Fibroblast of mammary gland (primary cell): ENCODE measurements around the gene ADAMTSL3.

Source experiments
- DNase-seq: peaks from one replicate; pipeline ENCODE4 v3.0.0-alpha.2; 2010; ENCODE audit warnings: low read depth
- H3K4me3 ChIP-seq: 2 replicates; pipeline ENCODE4 v1.5.1; 2011; ENCODE audit warnings: low read depth, mild to moderate bottlenecking, low read length, moderate library complexity; ENCODE audit not compliant: control insufficient read depth
- TF ChIP-seq, protein P1 (sequence below): conservative IDR thresholded peaks from 2 replicates; pipeline ENCODE4 v1.5.1; 2011; ENCODE audit warnings: low read depth, low read length, inconsistent platforms; ENCODE audit not compliant: control insufficient read depth, insufficient read depth

Gene ADAMTSL3

DNA sequence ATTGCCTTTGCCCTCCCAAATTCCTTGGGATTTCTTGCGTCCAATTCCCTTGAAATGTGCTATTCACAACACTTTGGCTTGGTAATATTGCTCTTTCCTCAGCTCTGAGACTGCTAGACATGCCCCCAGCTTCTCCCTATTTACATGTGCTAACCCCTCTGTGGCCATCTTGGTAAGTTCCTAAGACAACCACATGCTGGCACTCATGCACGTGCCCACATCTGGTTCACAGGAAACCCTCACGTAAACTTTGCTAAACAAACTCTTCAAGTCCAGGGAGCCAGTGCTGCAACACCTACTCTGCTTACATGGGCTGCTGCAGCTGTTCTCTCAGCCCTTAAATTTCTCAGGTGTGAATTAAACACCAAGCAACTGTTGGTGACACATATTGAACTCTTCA is 121.8 kb downstream of the ADAMTSL3 start:
- H3K4me3 ChIP-seq = no peak overlapping the region
- no peak for DNase-seq
- TF ChIP-seq, protein P1, sequence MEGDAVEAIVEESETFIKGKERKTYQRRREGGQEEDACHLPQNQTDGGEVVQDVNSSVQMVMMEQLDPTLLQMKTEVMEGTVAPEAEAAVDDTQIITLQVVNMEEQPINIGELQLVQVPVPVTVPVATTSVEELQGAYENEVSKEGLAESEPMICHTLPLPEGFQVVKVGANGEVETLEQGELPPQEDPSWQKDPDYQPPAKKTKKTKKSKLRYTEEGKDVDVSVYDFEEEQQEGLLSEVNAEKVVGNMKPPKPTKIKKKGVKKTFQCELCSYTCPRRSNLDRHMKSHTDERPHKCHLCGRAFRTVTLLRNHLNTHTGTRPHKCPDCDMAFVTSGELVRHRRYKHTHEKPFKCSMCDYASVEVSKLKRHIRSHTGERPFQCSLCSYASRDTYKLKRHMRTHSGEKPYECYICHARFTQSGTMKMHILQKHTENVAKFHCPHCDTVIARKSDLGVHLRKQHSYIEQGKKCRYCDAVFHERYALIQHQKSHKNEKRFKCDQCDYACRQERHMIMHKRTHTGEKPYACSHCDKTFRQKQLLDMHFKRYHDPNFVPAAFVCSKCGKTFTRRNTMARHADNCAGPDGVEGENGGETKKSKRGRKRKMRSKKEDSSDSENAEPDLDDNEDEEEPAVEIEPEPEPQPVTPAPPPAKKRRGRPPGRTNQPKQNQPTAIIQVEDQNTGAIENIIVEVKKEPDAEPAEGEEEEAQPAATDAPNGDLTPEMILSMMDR = no peak

DNA sequence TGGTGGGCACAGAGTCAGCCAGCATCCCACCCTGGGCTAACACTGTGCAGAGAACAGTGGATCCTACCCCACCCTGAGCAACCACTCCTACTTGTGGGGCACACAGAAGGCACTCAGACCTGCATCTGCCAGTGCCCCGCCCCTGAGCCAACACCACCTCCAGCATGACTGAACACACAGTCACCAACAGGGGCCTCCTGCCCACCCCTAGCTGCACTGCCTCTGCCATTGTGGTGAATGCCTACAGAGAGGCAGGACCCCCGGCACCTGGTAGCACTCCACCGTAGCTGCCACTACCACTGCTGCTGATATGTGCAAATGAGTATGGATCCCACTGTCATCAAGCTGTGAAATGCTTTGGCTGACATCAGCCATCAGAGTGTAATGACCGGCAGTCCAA is 123.1 kb downstream of the ADAMTSL3 start:
- H3K4me3 ChIP-seq = no peak overlapping the region
- TF ChIP-seq, protein P1 = no peak
- no peak for DNase-seq

DNA sequence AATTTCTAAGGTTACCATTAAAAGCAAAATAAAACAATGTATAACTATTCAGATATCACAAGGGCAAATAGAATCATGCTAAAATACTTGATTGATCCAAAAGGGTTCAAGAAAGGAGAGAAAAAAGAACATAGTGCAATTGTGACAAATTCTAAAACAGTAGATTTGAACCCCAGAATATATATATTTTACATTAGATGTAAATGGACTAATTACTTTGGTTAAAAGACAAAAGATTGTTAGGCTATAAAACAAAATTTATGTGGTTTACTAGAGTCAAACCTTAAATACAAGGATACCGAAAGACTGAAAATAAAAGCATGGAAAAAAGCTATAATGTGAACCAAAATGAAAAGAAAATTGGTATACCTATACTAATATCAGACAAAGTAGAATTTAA is 129.3 kb downstream of the ADAMTSL3 start:
- no peak overlapping the region for H3K4me3 ChIP-seq
- TF ChIP-seq, protein P1 = no peak
- no peak for DNase-seq

DNA sequence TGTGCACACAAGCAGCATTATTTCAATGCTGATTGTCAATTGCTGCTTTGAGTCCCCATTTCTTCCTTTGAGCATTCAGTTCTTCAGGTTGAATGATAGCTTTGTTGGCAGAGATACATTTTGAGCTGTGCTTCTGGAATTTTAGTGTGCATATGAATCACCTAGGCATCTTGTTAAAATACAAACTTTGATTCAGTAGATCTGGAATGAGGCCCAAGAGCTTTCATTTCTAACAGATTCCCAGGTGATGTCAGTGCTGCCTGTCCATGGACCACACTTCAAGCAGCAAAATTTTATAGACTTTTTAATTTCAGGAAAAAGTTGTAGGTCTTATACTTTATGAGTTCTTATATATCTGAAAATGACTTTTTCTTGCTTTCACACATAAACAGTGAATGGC is 131.1 kb downstream of the ADAMTSL3 start:
- H3K4me3 ChIP-seq = no peak overlapping the region
- TF ChIP-seq, protein P1 = no peak
- peak; percentile 69 for DNase-seq

DNA sequence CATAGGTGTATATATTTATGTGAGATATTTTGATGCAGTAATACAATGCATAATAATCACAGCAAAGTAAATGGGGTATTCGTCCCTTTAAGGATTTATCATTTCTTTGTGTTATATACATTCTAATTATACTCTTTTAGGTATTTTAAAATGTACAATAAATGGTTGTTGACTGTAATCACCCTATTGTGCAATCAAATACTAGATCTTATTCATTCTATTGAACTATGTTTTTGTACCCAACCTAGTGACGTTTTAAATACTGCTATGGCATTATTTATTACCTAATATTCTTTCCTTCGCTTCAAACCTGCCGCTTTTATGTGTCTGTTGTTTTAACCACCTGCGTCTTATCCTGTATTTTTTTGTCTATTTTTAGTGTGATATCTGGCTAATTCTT is 132.4 kb downstream of the ADAMTSL3 start:
- H3K4me3 ChIP-seq = no peak overlapping the region
- TF ChIP-seq, protein P1 = no peak
- no peak for DNase-seq

DNA sequence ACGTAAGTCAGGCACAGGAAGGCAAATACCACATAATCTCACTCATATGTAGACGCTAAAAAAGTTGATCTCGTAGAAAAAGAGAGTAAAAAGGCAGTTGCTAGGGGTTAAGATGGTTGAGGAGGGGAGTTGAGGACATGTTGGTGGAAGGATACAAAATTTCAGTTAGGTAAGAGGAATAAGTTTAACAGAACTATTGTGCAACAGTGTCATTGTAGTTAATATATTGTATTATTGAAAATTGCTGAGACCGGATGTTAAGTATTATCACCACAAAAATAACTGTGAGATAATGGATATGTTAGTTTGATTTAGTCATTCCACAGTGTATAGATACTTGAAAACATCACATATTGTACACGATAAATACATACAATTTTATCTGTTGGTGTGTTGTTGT is 139.1 kb downstream of the ADAMTSL3 start:
- no peak overlapping the region for H3K4me3 ChIP-seq
- TF ChIP-seq, protein P1 = no peak
- DNase-seq = no peak

DNA sequence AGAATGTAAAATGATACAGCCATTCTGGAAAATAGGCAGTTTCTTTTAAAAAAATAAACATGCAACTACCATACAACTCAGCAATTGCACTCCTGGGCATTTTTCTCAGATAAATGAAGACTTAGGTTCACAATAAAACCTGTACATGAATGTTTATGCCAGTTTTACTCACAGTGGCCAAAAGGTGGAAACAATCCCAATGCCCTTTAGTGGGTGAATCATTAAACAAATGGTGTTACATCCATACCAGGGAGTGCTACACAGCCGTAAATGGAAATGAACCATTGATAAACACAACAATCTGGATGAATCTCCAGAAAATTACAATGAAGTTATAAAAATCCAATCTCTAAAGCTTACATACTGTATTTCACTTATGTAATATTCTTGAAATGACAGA is 140.3 kb downstream of the ADAMTSL3 start:
- TF ChIP-seq, protein P1 = no peak
- no peak for DNase-seq
- no peak overlapping the region for H3K4me3 ChIP-seq
